GM18951 (cell line): ENCODE results near the gene CASP9.
"Not testable (repeated sequence)": the region's sequence is repeated elsewhere in the genome, so short reads cannot be mapped to it uniquely, and the experiment has no call there.

Source experiments
- POLR2A ChIP-seq: IDR thresholded peaks from 4 replicates; pipeline ENCODE4 v1.6.1; 2011; ENCODE audit warnings: mild to moderate bottlenecking; ENCODE audit not compliant: insufficient read length, insufficient read depth; ENCODE audit errors: extremely low read depth
- in situ Hi-C: fragments of 300-500 bp; cut with MboI; formaldehyde crosslinking; loops from one replicate; pipeline ENCODE4 v1.12.0; 2022; ENCODE audit warnings: low sequenced_read_pairs, mixed read lengths, inconsistent platforms; ENCODE audit not compliant: unreplicated experiment

The CASP9 gene

DNA sequence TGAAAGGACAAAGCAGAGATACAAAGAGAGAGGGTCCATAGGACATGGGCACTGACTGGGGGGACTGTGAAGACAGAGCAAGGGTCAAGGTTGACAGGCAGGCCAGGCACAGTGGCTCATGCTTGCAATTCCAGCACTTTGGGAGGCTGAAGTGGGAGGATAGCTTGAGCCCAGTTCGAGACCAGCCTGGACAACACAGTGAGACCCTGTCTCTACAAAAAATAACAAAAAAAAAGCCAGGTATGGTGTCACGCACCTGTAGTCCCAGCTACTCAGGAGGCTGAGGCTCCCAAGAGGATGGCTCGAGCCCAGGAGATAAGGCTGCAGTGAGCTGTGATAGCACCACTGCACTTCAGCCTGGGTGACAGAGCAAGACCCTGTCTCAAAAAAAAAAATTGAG, 4.4 kb downstream of the CASP9 start:
- no peak for TF ChIP-seq POLR2A
- in situ Hi-C loops = no loop called here

- no peak for TF ChIP-seq POLR2A
These were observed 8.9 kb downstream of the CASP9 start for GRCh38 chr1:15515022-15515663.

GRCh38 chr1:15514557-15514956, 9.5 kb downstream of the CASP9 start:
- in situ Hi-C loops = not testable (repeated sequence)

More at GRCh38 chr1:15515022-15515663, 8.9 kb downstream of the CASP9 start:
- in situ Hi-C loops = no loop called here

DNA sequence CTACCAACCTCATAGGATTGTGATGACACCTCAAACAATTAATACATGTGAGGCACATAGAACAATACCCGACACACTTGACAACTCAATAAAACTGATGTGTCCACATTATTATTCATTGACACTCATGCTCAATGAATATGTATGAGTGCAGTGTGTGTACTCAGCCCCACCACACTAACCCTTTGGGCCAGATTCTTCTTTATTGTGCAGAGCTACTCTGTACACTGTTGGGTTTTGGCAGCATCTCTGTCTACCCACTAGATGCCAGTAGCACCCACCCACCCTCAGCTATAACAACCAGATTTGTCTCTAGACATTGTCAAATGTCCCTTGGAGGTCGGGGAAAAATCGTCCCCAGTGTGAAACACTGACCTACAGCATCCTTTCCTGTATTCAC, 10.1 kb downstream of the CASP9 start:
- in situ Hi-C loops = no loop called here
- no peak for TF ChIP-seq POLR2A

- in situ Hi-C loops = no loop called here
- no peak for TF ChIP-seq POLR2A
These were observed 10.8 kb downstream of the CASP9 start for GRCh38 chr1:15513192-15513591.

DNA sequence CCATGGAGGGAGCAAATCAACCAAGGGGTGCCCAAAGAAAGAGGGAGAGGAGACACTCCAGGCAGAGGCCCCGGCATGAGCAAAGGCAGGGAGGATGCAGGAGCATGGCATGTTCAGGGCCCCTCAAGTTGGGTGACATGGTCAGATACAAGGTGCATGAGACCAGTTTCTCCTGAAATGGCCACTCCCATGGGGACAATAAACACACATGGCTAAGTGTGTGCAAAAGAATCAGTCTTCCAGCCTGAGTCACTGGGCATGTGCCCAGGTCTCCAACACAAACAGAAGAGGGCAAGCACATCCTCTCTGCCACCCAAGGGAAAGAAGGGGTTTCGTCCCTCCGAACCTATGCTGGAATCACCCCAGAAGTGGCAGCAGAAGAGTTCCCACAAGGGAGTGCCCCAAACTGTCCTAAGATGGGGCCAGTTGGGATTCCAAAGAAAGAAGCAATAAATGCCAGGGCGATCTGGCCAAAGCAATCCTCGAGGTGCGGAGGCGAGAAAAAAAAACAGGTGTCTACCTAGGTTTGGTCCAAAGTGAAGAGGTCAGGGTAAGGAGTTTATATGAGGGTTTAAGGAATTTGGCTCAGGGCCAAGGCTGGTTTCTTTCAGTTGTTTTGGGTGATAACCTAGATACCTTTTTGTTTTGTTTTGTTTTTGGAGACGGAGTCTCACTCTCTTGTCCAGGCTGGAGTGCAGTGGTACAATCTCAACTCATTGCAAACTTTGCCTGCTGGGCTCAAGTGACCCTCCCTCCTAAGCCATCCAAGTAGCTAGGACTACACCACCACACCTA, 13.2 kb downstream of the CASP9 start:
- in situ Hi-C loops = no loop called here
- TF ChIP-seq POLR2A = no peak

DNA sequence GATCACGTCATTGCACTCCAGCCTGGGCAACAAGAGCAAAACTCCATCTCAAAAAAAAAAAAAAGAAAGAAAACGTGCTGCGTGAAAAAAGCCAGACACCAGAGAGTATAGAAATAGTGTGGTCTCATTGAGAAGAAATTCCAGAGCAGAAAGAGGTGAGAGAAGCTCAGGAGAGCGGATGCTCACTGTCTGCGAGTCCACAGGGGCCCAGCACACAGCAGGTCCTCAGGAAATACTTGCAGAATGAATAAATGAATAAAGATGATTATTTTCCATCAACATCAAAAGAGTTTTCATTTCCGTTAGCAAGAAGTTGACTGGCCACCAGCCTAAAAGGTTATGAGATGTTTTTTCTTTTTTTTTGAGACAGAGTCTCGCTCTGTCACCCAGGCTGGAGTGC, 14.4 kb downstream of the CASP9 start:
- in situ Hi-C loops = no loop called here
- TF ChIP-seq POLR2A = no peak

DNA sequence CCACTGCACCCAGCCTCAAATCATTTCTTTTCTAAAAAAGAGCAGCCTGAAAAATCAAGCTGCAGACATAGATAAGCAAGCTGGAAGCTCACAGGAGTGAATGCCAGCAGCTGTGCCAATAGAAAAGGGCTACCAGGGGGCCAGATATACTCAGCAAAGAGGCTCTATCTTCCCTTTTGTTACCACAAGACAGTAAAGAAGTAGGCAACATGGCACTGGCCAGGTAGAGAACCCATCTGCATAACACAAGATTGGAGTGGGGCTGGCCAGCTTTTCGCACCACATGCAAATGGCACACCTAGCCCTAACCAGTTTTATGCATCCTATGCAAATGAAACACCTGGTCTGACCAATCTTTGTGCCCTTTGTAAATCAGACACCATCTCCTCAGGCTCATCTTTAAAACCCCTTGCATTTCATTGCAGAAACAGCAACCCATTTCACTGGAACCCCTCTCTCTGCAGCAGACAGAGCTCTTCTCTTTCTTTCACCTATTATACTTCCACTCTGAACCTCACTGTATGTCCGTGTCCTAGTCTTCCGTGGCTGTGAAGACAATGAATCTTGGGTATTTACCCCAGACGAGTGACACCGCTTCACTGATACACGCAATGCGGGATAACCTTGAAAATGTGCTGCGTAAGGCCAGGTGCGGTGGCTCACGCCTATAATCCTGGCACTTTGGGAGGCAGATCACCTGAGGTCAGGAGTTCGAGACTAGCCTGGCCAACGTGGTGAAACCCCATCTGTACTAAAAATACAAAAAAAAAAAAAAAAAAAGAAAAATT, 15.1 kb downstream of the CASP9 start:
- in situ Hi-C loops = no loop called here
- no peak for TF ChIP-seq POLR2A

DNA sequence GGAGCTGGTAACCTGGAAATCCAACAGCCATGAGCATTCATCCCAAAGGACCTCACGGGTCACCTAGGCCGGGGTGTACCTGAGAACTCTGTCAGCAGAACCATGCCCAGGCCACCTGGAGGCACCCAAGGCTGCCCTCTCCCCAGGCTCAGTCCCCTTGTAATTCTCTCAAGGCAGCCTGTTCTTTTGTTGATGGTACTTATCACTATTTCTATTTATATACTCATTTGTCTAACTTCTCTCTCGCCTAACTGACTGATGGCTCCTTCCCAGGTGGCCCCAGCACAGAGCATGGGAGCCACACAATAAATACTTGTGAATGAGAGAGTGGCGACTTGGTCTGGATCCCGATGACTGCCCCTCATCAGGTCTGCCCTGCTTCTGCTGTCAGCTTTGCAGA, 16.7 kb downstream of the CASP9 start:
- TF ChIP-seq POLR2A = no peak
- in situ Hi-C loops = no loop called here

DNA sequence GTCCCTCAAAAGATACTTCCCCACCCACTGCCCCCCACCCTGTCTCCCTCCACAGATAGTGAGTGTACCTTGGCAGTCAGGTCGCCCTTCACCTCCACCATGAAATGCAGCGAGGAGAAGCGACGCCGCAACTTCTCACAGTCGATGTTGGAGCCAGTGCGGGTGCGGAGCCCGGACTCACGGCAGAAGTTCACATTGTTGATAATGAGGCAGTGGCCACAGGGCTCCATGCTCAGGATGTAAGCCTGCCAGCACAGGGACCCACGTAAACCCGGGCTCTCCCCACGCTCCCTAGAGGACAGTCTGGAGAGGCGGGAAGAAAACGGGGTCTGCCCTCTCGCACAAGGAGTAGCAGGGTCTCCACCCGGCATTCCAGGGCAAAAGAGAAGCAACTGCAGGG, 17.2 kb downstream of the CASP9 start:
- no peak for TF ChIP-seq POLR2A
- in situ Hi-C loops = no loop called here

DNA sequence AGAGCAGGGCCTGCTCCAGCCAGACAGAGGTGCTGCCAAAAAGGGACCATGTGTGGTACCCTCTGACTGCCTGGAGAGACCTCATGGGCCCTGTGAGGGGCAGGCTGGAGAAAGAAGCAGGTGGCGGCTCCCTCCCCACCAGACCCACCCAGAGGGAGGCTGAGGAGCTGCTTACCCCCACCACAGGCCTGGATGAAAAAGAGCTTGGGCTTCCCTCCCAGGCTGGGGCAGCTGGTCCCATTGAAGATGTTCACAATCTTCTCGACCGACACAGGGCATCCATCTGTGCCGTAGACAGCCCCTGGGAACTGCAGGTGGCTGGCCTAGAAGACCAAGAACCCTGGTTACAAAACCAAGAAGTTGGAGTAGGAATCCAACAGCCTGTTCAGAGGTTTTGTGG, 19.6 kb downstream of the CASP9 start:
- TF ChIP-seq POLR2A = no peak
- in situ Hi-C loops = no loop called here

- in situ Hi-C loops = no loop called here
- no peak for TF ChIP-seq POLR2A
These were observed 22.6 kb downstream of the CASP9 start for GRCh38 chr1:15501208-15502032.
